Mammary epithelial cell (primary cell): ENCODE results near the gene APCDD1.

Experiments
- CTCF ChIP-seq, 2 donors: IDR thresholded peaks in 1 of 2; conservative IDR thresholded peaks in 1 of 2; 2 replicates each; pipeline ENCODE4 v1.5.1; 2011 to 2012; ENCODE audit warnings: inconsistent platforms in 2 of 2, low read length in 2 of 2, mild to moderate bottlenecking in 2 of 2, control low read depth in 1 of 2, low read depth in 1 of 2; ENCODE audit not compliant: insufficient read depth in 1 of 2; ENCODE audit errors: extremely low read depth in 1 of 2
- EZH2 ChIP-seq: IDR thresholded peaks from 2 replicates; pipeline ENCODE4 v1.6.1; 2012; ENCODE audit warnings: low read length, inconsistent platforms, borderline replicate concordance

GRCh38 chr18:10530002-10530401, 75.6 kb downstream of the APCDD1 start:
- TF ChIP-seq CTCF (conservative IDR thresholded peaks at IDR 0.05 in 1 of 2, IDR thresholded peaks at IDR 0.05 in 1 of 2; ENCODE audit: extremely low read depth in 1 of 2, insufficient read depth in 1 of 2, low read depth in 1 of 2, low read length in 2 of 2): no peak
- TF ChIP-seq EZH2: no peak
